ENCODE measurements around the gene PI4KB.

GRCh38 chr1:151327223-151327902 lies at the start of gene PI4KB:
- no peak for TF ChIP-seq TARDBP (IDR thresholded peaks at IDR 0.05)
- no peak for TF ChIP-seq NFRKB (IDR thresholded peaks at IDR 0.05)
- no peak for TF ChIP-seq ELF4 (IDR thresholded peaks at IDR 0.05)
- TF ChIP-seq SUZ12 (IDR thresholded peaks at IDR 0.05), result no peak
- no peak for TF ChIP-seq SP1 (IDR thresholded peaks at IDR 0.05)
- no peak for TF ChIP-seq L3MBTL2 (conservative IDR thresholded peaks at IDR 0.05)
- TF ChIP-seq BHLHE40 (IDR thresholded peaks at IDR 0.05; ENCODE audit: borderline replicate concordance), result no peak
- TF ChIP-seq FOXA1 (IDR thresholded peaks at IDR 0.05), result no peak
- no peak for TF ChIP-seq FOXM1 (IDR thresholded peaks at IDR 0.05; ENCODE audit: borderline replicate concordance)
- TF ChIP-seq FOXK2 (IDR thresholded peaks at IDR 0.05), result no peak
- no peak for TF ChIP-seq CTBP1 (IDR thresholded peaks at IDR 0.05; ENCODE audit: borderline replicate concordance)
- no peak for TF ChIP-seq HDGF (IDR thresholded peaks at IDR 0.05; ENCODE audit: borderline replicate concordance)
- TF ChIP-seq ARNT (IDR thresholded peaks at IDR 0.05), result no peak
- no peak for TF ChIP-seq ZNF384 (IDR thresholded peaks at IDR 0.05)
